Measurements from ENCODE around the gene EN1. TPM values are rescaled to one million over a fixed set of nuclear protein-coding genes. Genes with fewer than 3 reads are reported as not detected.

EN1 gene
- total and polyA plus RNA-seq, 9 donors, result not detected

- Histone ChIP-seq H3K4me1 (ENCODE audit: insufficient read depth) (peaks cover 5% of the 10 kb centered on the region), H3K4me3 (no peak overlapping the region), H3K27me3 (no peaks in the 10 kb centered on the region), H3K27ac (no peak overlapping the region), H3K9me3 (no peaks in the 10 kb centered on the region), H3K36me3 (no peaks in the 10 kb centered on the region)
- DNase-seq, result no peak
- 7 to 9% (median 8%) methylated on average over 41 to 47 of the region's 47 CpGs for WGBS, 3 donors
- no peak for TF ChIP-seq POLR2A (IDR thresholded peaks at IDR 0.05)
- TF ChIP-seq CTCF (IDR thresholded peaks at IDR 0.05), result no peak
- no peak for TF ChIP-seq EP300 (IDR thresholded peaks at IDR 0.05)
- intact Hi-C loops (cut with DNase I), result no loop called here
These were observed 1.7 kb downstream of the EN1 start for GRCh38 chr2:118845522-118846441.

- Histone ChIP-seq H3K4me1 (ENCODE audit: insufficient read depth) (peaks cover 5% of the 10 kb centered on the region), H3K27ac (no peak overlapping the region), H3K27me3 (no peaks in the 10 kb centered on the region)
These were observed 2.4 kb downstream of the EN1 start for GRCh38 chr2:118845005-118845521.

GRCh38 chr2:118844261-118845004, 3.0 kb downstream of the EN1 start:
- intact Hi-C loops (cut with DNase I), result loop anchor here in 1 of 4 donors (5.0 kb wide), 1 partner anchor 442 kb away; no protein-coding TSS in a partner anchor
- Histone ChIP-seq H3K27me3 (no peaks in the 10 kb centered on the region), H3K4me3 (no peak overlapping the region)

More at GRCh38 chr2:118845005-118845521, 2.4 kb downstream of the EN1 start:
- intact Hi-C loops (cut with DNase I), result no loop called here
- H3K36me3 ChIP-seq, result no peaks in the 10 kb centered on the region
- H3K9me3 ChIP-seq, result no peaks in the 10 kb centered on the region
- TF ChIP-seq CTCF (IDR thresholded peaks at IDR 0.05) (no peak), POLR2A (IDR thresholded peaks at IDR 0.05) (no peak), EP300 (IDR thresholded peaks at IDR 0.05) (no peak)
- no peak overlapping the region for H3K4me3 ChIP-seq
- 3 to 5% (median 5%) methylated on average over 39 to 43 of the region's 43 CpGs for WGBS, 3 donors
- no peak for DNase-seq

More at GRCh38 chr2:118844261-118845004, 3.0 kb downstream of the EN1 start:
- Histone ChIP-seq H3K27ac (no peak overlapping the region), H3K9me3 (no peaks in the 10 kb centered on the region), H3K4me1 (ENCODE audit: insufficient read depth) (peaks cover 5% of the 10 kb centered on the region), H3K36me3 (no peaks in the 10 kb centered on the region)
- 14 to 21% (median 17%) methylated on average over 8 of the region's 8 CpGs for WGBS, 3 donors
- DNase-seq, result no peak
- TF ChIP-seq CTCF (IDR thresholded peaks at IDR 0.05) (no peak), POLR2A (IDR thresholded peaks at IDR 0.05) (no peak), EP300 (IDR thresholded peaks at IDR 0.05) (no peak)
